HL-60 (cell line): ENCODE data around the gene DHRS12.

Source experiments
- CTCF ChIP-seq: IDR thresholded peaks from one replicate; pipeline ENCODE4 v1.5.1; 2011; ENCODE audit warnings: low read length, control low read depth, inconsistent platforms; ENCODE audit not compliant: insufficient read depth
- GABPA ChIP-seq: IDR thresholded peaks from 2 replicates; pipeline ENCODE4 v1.6.1; 2012; ENCODE audit warnings: low read depth
- POLR2AphosphoS5 ChIP-seq: IDR thresholded peaks from 2 replicates; pipeline ENCODE4 v1.6.1; 2012; ENCODE audit warnings: low read depth
- REST ChIP-seq: IDR thresholded peaks from 2 replicates; pipeline ENCODE4 v1.6.1; 2012; ENCODE audit warnings: low read depth; ENCODE audit not compliant: insufficient replicate concordance
- SPI1 ChIP-seq: IDR thresholded peaks from 2 replicates; pipeline ENCODE4 v1.6.1; 2012; ENCODE audit warnings: low read depth, mild to moderate bottlenecking, borderline replicate concordance

- TF ChIP-seq SPI1 (no peak), CTCF (no peak), POLR2AphosphoS5 (no peak), GABPA (no peak), REST (no peak)
Measured at GRCh38 chr13:51839711-51840540, 36.0 kb upstream of the DHRS12 start.
